Measurements from ENCODE around the gene CARS2.

The CARS2 gene

DNA sequence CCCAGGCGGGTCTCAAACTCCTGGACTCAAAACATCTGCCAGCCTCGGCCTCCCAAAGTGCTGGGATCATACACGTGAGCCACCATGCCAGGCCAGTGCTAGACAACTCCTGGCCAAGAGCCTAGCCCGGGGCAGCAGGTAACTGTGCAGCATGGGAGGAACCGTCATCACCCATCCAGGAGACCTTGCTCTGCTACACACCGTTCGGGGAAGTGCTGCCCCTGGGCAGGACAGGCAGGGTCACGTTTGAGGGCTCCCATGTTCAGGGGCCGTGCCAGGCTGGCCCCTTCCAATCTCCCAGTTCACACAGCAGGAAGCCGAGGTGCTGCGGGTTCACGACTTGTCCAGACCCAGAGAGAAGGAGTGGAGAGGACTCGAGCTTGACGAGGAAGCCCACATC lies 55.5 kb downstream of the CARS2 start:
- TF ChIP-seq, protein P1, sequence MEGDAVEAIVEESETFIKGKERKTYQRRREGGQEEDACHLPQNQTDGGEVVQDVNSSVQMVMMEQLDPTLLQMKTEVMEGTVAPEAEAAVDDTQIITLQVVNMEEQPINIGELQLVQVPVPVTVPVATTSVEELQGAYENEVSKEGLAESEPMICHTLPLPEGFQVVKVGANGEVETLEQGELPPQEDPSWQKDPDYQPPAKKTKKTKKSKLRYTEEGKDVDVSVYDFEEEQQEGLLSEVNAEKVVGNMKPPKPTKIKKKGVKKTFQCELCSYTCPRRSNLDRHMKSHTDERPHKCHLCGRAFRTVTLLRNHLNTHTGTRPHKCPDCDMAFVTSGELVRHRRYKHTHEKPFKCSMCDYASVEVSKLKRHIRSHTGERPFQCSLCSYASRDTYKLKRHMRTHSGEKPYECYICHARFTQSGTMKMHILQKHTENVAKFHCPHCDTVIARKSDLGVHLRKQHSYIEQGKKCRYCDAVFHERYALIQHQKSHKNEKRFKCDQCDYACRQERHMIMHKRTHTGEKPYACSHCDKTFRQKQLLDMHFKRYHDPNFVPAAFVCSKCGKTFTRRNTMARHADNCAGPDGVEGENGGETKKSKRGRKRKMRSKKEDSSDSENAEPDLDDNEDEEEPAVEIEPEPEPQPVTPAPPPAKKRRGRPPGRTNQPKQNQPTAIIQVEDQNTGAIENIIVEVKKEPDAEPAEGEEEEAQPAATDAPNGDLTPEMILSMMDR (IDR thresholded peaks at IDR 0.05; ENCODE audit: insufficient read depth, low read depth, low read length, missing control alignments), result no peak
- no peak overlapping the region for H3K4me3 ChIP-seq (ENCODE audit: low read length)
- no peak for DNase-seq (ENCODE audit: low read depth)

DNA sequence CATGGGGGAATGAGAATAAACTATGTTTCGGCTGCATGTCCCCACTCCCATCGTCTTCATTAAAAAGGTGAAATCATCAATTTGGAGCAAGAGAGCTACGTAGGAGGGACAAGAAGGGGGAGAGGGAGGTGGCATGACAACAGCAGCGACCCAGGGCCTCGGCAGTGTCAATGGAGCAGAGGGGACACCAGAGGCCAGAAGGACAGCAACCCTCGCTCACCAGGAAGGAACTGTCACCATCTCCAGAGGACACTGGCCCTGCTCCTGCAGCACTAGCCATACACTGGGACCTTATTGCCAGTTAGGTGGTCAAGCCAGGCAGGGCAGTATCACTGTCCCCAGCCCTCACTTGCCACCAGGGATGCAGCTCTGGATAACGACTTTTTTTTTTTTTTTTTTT lies 56.4 kb downstream of the CARS2 start:
- no peak for DNase-seq (ENCODE audit: low read depth)
- no peak overlapping the region for H3K4me3 ChIP-seq (ENCODE audit: low read length)
- TF ChIP-seq, protein P1 (IDR thresholded peaks at IDR 0.05; ENCODE audit: insufficient read depth, low read depth, low read length, missing control alignments), result no peak

DNA sequence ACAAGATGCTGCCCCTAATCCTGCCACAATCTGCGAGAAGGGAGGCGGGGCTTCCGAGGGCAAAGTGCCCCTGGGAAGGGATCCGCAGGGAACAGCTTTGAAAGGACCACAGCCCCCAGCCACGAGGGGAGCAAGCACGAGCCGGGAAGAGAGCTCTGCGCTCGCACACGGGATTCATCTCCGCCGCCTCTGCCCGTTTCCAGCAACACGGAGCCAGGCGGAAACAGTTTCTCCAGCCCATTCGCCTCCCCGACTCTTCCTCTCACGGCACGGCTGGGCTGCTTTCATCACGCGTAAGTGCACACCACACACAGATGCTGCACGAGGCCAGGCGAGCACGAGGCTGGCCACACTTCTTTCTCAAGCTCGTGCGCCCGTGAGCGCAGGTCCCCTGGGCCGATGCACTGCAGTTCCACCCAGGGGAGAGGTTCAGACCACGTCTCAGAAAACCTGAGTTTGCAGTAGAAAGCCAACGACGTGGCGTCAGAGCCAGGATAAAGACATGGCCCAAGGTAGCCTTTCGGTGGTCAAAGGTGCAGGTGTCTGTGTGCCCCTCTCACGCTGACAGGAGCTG lies 57.0 kb downstream of the CARS2 start:
- TF ChIP-seq, protein P1 (IDR thresholded peaks at IDR 0.05; ENCODE audit: insufficient read depth, low read depth, low read length, missing control alignments), result no peak
- DNase-seq (ENCODE audit: low read depth), result no peak
- no peak overlapping the region for H3K4me3 ChIP-seq (ENCODE audit: low read length)

DNA sequence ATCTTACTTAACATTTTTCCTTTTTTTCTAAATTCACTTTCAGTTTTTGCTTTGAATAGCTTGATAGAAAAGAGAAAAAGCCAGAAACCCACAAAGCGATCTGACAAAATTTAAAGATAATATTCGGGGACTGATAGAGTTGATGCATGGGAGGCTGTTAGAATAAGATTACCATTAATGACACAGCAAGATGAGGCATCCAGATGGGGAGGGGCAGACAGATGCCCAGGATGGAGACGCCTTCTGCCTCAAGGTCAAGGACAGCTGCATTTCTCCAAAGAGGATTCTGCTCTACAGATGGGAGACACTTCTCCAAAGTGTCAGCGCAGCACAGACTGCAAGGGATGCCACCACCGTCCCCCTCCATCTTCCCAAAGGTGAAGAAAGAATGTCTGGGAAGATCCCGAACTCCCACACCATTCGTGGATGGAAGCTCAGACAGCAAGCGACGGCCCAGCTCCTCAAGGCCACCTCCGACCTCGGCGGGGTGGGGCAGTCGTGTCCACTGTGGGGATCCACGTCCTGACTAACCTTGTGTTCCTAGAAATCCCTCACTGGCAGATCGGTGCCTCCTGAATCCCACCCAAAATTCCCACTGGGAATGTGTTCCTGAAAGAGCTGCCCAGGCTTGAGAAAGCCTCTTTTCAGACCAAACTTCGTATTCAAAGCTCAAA lies 57.6 kb downstream of the CARS2 start:
- no peak overlapping the region for H3K4me3 ChIP-seq (ENCODE audit: low read length)
- TF ChIP-seq, protein P1 (IDR thresholded peaks at IDR 0.05; ENCODE audit: insufficient read depth, low read depth, low read length, missing control alignments), result no peak
- DNase-seq (ENCODE audit: low read depth), result no peak

DNA sequence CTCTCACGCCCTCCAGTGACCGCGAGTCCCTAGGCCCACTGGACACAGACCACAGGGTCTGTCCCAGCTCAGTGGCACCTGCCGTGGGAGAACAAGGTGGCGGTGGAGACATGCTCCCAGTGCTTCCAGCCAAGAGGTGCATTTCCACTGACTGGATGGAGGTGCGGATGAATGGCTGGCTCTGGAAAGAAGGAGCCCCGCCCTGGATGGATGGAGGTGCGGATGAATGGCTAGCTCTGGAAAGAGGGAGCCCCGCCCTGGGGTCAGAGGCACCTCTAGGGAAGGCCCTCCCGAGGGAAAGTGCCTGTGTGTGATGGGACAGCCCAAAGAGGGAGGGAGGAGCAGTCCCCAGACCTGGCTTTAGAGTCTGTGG lies 58.6 kb downstream of the CARS2 start:
- H3K4me3 ChIP-seq (ENCODE audit: low read length), result no peak overlapping the region
- TF ChIP-seq, protein P1 (IDR thresholded peaks at IDR 0.05; ENCODE audit: insufficient read depth, low read depth, low read length, missing control alignments), result no peak
- DNase-seq (ENCODE audit: low read depth), result no peak

DNA sequence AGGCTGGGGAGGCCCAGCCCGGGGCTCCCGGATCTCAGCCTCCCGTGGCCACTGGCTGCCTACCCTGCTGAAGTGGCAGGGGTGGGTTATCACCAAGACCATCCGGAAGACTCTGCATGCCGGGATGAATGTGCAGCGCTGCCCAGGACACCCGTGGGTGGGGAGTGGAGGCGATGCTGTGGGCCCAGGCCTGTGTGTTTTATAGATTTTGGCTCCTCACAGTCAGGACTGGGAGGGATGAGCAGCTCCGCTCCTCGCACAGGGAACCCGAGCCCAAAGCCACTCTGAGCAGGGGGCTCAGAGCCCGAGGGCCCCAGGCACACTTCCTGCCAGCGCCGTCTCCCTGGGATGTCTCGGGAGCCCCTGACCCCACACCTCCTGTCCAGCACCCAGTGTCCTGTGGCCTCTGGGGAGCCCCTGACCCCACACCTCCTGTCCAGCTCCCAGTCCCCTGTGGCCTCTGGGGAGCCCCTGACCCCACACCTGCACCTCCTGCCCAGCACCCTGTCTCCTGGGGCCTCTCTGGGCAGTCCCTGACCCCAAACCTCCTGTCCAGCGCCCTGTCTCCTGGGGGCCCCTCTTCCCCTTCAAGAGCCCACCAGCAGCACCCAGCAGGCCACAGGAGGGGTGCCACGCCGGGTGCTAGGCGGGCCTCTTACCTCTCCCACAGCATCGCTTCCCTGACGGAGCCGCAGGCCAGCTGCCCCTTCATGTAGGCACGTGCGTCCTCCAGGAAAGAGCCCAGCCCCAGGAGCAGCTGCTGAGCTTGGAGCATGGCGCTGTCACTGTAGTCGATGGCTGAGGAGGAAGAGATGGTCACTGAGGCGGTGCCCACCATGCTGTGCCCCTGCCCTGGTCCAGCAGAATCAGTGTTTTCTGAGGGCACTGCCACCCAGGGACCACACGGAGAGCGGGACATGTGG lies 59.2 kb downstream of the CARS2 start:
- DNase-seq (ENCODE audit: low read depth), result no peak
- H3K4me3 ChIP-seq (ENCODE audit: low read length), result no peak overlapping the region
- TF ChIP-seq, protein P1 (IDR thresholded peaks at IDR 0.05; ENCODE audit: insufficient read depth, low read depth, low read length, missing control alignments), result no peak

Data from epithelial cell of esophagus (primary cell).